SKM-1 treated with dmso at 0.1 percent for 144 hours (cell line): ENCODE measurements around the gene PHF12.
"Not testable (repeated sequence)": the region's sequence is repeated elsewhere in the genome, so short reads cannot be mapped to it uniquely, and the experiment has no call there.

Experiments
- DNase-seq: peaks from one replicate; lab custom pipeline; 2025; ENCODE audit not compliant: unreplicated experiment; lab: John Stamatoyannopoulos, UW

The PHF12 gene

GRCh38 chr17:28935744-28936460, 15.4 kb downstream of the PHF12 start:
- DNase-seq = no peak

DNA sequence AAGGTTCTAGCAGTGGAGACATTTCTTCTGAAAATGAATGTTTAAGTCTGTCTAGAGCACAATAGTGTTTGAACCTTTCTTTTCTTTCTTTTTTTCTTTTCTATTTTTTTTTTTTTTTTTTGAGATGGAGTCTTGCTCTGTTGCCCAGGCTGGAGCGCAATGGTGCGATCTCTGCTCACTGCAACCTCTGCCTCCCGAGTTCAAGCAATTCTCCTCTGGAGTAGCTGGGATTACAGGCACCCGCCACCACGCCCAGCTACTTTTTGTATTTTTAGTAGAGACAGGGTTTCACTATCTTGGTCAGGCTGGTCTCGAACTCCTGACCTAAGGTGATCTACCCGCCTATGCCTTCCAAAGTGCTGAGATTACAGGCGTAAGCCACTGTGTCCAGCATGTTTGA, 16.8 kb downstream of the PHF12 start:
- DNase-seq = not testable (repeated sequence)

- no peak for DNase-seq
Measured at GRCh38 chr17:28929787-28930186, 21.5 kb downstream of the PHF12 start.

DNA sequence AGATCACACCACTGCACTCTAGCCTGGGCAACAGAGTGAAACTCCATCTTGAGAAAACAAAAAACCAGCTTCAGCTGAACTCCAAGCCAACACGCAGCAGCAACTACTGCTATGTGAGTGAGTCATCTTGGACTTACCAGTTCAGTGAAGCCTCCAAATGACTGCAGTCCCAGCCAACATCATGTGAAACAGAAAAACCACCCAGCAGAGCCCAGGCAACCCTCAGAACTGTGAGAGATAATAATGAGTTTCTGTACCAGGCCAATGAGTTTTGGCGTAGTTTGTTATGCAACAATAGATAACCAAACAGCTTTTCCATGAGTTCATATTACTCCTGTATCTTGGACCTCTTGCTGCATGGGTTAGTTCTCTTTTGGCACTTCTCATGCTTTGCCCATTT, 23.3 kb downstream of the PHF12 start:
- DNase-seq = no peak

- no peak for DNase-seq
Measured at GRCh38 chr17:28926786-28927185, 24.5 kb downstream of the PHF12 start.

GRCh38 chr17:28926366-28926765, 25.0 kb downstream of the PHF12 start:
- DNase-seq = no peak

DNA sequence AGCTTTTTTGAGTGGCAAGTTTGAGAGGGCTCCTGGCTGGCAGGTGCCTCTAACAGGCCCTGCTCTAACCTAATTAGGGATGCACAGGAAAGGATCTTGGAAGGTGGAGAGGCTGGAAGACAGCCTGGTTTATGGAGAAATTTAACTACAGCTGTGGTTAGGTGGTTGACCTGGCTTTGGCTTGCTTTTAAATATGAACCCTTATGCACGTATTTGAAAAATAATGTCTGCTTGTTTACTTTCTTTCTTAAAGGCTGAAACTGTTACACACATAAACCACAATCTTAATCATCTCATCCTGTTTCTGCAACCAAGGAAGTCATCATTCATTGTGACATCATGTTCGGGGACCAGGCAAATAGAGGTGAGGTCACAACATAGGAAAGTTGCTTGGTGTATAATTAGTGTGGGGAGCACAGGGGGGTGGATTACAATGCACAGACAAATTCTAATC, 25.4 kb downstream of the PHF12 start:
- DNase-seq = peak; percentile 75

- no peak for DNase-seq
Measured at GRCh38 chr17:28920201-28920600, 31.1 kb downstream of the PHF12 start.

DNA sequence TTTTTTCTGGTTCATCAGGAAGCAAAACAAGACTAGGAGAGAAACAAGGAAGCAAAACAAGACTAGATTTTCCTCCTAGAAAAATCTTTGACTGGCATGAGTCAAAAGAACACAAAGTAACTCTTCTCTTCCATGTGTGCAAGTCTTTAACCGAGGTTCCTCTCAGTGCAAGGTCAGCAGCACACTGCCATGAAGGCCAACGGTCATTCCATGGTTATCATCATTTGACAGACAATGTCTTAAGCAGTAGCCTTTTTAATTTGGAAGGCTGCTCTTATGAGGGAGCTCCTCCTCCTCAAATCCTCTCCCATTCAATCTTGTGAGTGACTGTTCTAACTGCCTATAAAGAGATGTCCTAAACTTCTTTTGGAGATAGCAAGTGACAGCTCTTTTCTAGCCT, 33.0 kb downstream of the PHF12 start:
- DNase-seq = no peak

DNA sequence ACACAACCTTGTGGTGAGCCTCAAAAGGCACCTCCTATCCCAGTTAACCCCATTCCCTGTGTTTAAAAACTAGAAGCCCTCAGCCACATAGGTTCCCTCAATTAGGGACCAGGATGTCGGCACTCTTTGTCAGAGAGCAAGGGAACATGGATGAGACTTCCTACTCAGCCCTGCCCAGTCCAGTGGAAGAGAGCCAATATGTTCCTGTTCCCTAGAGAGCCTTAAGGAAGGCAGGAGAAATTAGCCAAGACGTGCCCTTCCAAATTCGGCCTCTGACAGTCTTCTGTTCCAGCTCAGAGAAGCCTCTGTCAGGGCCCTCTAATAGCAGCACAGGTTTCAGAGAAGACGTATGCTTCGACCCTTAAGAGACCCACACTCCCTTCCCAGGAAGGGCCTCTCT, 33.9 kb downstream of the PHF12 start:
- DNase-seq = no peak

- DNase-seq = no peak
Measured at GRCh38 chr17:28917029-28917428, 34.3 kb downstream of the PHF12 start.

- no peak for DNase-seq
Measured at GRCh38 chr17:28916302-28916934, 34.9 kb downstream of the PHF12 start.

GRCh38 chr17:28912938-28913333, 38.4 kb downstream of the PHF12 start:
- no peak for DNase-seq

DNA sequence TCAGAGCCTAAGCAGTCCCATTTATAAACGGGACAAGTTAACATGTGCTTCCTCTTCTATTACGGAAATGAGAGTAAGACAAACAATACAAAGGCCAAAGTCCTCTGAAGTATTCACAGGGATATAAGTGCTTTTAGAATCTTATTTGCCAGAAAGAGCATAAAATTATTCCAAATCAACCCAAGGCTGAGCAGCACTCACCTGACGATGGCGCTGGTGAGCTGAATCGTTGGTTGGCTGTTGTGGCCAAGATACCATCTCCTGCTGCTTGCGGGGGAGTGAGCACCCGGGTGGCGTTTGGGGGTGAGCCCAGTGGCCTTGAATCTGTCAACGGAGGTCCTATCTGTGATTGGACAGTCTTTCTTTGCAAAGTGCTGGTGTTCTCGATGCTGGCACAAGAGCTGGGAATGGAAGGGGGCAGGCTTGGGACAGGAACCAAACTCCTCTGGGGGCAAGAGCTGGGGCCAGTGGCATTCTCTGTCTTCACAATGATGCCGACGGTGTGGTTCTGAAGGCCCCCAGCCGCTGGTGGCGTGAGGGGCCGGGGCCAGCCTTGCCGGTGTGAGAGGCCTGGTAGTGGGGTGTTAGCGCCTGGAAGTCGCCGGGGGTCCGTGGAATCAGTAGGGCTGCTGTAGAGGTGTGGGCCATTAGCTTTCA, 38.9 kb downstream of the PHF12 start:
- DNase-seq = no peak

GRCh38 chr17:28911411-28912045, 39.8 kb downstream of the PHF12 start:
- no peak for DNase-seq

- DNase-seq = no peak
Measured at GRCh38 chr17:28910534-28910933, 40.8 kb downstream of the PHF12 start.

- no peak for DNase-seq
Measured at GRCh38 chr17:28908640-28909167, 42.6 kb downstream of the PHF12 start.

GRCh38 chr17:28907709-28908475, 43.4 kb downstream of the PHF12 start:
- no peak for DNase-seq

- DNase-seq = no peak
Measured at GRCh38 chr17:28906706-28907438, 44.4 kb downstream of the PHF12 start.

GRCh38 chr17:28906276-28906675, 45.0 kb downstream of the PHF12 start:
- DNase-seq = no peak
